Skin of body (tissue), 2 donors: ENCODE measurements around the gene NSG2. TPM values are rescaled to one million over a fixed set of nuclear protein-coding genes. Genes with fewer than 3 reads are reported as not detected.
A peak's percentile ranks its signal among the peaks of the same experiment; 100 is the strongest.

Source experiments
- DNase-seq: peaks from one replicate; lab custom pipeline; 2025; lab: John Stamatoyannopoulos, UW
- total RNA-seq: library from RNA; depleted of rRNA; stranded (reverse); fragments of >200 nt; gene quantifications from one replicate; pipeline ENCODE4 v1.2.3, GENCODE V29; 2014

Gene NSG2
- total RNA-seq, 1 donor from 2014 or later, result 3.1 TPM

DNA sequence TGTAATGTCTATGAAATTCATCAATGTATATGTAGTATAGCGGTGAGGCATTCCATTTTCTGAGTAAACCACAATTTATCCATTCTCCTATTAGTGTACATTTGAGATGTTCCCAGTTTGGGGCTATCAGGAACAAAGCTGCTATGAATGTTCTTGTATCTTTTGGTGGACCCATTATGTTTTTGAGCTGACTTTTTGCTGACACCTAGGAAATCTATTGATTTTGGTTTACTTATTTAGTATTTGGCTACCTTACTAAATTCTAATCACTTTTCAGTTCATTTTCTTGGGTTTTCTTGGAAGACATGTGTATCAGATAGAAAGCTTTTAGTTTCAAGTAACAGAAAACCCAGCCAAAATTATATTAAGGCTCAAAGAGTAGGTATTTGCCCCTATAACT is 13.7 kb downstream of the NSG2 start:
- no peak for DNase-seq

GRCh38 chr5:174063082-174063756 is 17.7 kb downstream of the NSG2 start:
- no peak for DNase-seq

- no peak for DNase-seq
These were observed 18.7 kb downstream of the NSG2 start for GRCh38 chr5:174064171-174064570.

GRCh38 chr5:174065528-174066197 is 20.2 kb downstream of the NSG2 start:
- DNase-seq, result no peak

GRCh38 chr5:174067499-174067898 is 22.0 kb downstream of the NSG2 start:
- no peak for DNase-seq

DNA sequence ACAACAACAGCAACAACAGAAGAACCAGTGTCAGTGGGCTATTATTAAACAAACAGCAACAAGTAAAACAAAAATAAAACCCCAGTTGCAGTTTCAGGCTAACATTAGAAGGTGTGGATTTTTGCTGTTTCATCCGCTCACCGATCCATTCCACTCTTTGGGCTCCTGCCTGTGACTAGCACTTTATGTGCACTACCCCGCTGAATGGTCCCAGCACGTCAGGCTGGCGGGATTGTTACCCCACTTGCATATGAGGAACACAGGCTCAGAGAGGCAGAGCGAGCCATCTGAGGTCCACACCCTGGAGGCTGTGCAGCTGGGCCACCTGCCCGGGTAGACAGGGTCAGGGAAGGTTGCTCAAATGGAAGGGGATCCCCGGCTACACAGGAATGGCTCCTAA is 26.0 kb downstream of the NSG2 start:
- no peak for DNase-seq

GRCh38 chr5:174073122-174073660 is 27.7 kb downstream of the NSG2 start:
- DNase-seq, result peak; percentile 9

DNA sequence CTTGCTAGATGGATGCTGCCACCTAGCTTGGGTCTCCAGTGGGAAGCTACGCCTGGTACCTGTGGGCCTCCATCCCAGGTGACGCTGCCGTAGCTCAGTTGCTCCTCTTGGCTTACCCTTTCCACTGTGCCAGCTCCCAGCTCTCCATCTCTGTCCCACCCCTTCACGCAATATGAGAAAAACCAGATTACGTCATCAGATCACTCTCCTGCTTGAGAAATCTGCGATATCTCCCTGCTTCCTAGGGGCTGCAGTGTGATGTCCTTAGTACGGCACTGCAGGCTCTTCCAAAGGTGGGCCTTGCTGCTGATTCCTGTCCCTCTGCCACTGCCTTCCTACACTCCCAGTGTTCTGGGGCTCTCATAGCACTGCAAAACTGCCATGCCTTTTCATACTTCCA is 28.9 kb downstream of the NSG2 start:
- no peak for DNase-seq

DNA sequence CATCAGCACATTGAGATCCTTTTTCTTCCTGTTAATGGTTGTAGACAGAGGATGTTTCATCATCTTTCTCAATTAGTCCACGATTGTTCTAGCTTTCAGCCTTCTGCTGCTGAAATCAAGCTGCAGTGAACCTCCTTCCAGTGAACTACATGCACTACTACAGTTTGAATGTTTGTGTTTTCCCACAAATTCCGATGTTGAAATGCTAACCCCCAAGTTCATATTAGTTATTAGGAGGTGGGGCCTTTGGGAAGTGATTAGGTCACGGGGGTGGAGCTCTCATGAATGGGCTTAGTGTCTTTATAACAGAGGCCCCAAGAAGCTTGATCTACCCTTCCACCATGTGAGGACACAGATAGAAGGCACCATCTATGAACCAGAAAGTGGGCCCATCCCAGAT is 32.9 kb downstream of the NSG2 start:
- DNase-seq, result no peak

GRCh38 chr5:174082286-174082685 is 36.8 kb downstream of the NSG2 start:
- DNase-seq, result no peak

- DNase-seq, result no peak
These were observed 37.7 kb downstream of the NSG2 start for GRCh38 chr5:174083056-174083827.

- no peak for DNase-seq
These were observed 39.2 kb downstream of the NSG2 start for GRCh38 chr5:174084691-174085154.

- DNase-seq, result no peak
These were observed 41.2 kb downstream of the NSG2 start for GRCh38 chr5:174086751-174087150.

DNA sequence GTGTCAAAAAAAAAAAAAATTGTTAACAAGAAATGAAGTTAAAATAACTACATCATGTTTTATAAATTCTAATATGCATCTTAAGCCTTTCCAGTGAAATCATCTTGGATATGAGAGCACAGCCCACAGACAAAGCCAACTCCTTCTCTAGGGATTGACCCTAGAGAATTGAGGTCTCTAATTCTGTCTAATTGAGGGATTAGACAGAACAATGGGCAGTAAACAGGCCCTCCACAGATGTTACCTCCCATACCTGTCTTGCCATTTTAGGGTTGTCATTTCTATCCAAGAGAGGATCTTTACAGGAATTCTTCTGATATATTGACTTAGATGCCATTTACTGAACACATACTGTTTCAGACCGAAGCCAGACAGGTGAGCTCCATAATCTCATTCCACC is 42.3 kb downstream of the NSG2 start:
- DNase-seq, result no peak

- no peak for DNase-seq
These were observed 44.6 kb downstream of the NSG2 start for GRCh38 chr5:174090129-174090528.

DNA sequence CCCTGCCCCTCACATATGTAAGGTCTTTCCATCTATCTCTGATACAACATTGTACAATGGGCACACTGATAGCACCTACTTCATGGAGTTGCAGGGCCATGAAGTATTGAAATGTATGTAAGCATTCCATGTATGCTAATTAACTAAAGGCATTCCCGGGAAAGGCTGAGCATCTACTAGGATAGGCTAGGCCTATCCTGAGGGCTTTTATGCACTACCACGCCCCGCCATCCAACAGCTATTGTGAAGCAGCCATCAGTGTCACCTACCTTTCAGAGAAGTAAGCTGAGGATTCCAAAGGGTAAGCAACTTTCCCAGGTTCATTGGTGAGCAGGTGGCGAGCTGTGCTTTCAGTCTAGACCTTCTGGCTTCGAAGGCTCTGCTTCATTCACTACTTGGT is 47.6 kb downstream of the NSG2 start:
- DNase-seq, result no peak

- no peak for DNase-seq
These were observed 49.5 kb downstream of the NSG2 start for GRCh38 chr5:174094857-174095606.

- DNase-seq, result no peak
These were observed 51.1 kb downstream of the NSG2 start for GRCh38 chr5:174096619-174097018.

- no peak for DNase-seq
These were observed 52.1 kb downstream of the NSG2 start for GRCh38 chr5:174097486-174098185.

DNA sequence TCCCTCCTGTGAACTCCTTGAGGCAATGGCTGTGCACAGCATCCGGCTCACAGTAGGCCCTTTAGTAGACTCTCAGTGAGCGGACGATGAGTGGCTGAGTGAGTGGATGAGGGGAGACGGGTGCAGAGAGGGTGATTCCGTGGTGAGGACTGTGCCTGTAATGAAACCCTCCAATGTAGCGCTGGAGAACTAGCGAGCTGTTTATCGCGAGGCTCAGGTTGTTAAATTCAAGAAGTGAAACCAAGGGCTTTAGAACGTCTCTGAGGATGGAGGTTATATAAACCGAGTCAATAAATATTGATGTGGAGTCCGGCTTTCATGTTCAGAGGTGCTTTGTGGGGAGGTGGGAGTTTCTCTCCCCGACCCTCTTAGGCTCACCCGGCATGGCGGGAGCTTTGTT is 53.2 kb downstream of the NSG2 start:
- no peak for DNase-seq

GRCh38 chr5:174100490-174100889 is 55.0 kb downstream of the NSG2 start:
- DNase-seq, result no peak
